IMR-90 (cell line): Measurements from ENCODE around the gene QRFP. TPM values are rescaled to one million over a fixed set of nuclear protein-coding genes. Genes with fewer than 3 reads are reported as not detected.

Source experiments
- ATAC-seq: fragments of 200-7000 bp; cut with Tn5 transposase; 2 replicates; pipeline ENCODE4 v1.9.1; 2020; ENCODE audit warnings: low read depth, mild to moderate bottlenecking, moderate library complexity
- BruUV-seq: library from RNA; stranded (reverse); fragments of 400-500 nt; replicated peaks from 2 replicates; lab custom pipeline; 2021; lab: Mats Ljungman, UMichigan
- CTCF ChIA-PET: fragments of 300-600 bp; formaldehyde crosslinking; extraction: SDS; loops from one replicate; lab custom pipeline; 2021; ENCODE audit warnings: antibody characterized with exemption; lab: Yijun Ruan, JAX
- POLR2A ChIA-PET: fragments of 300-600 bp; sonication (Branson Sonifier 250); formaldehyde crosslinking; loops from one replicate; lab custom pipeline; 2022; ENCODE audit warnings: antibody characterized with exemption; ENCODE audit not compliant: unreplicated experiment; lab: Charles Lee
- DNase-seq: peaks from one replicate; pipeline ENCODE4 v3.0.0; 2013
- H2AFZ ChIP-seq: replicated peaks from 2 replicates; pipeline ENCODE3; 2013; ENCODE audit warnings: low read length, mild to moderate bottlenecking; ENCODE audit not compliant: poor library complexity
- H2AK5ac ChIP-seq: 2 replicates; pipeline ENCODE4 v1.6.1; 2013; ENCODE audit warnings: low read depth, low read length, inconsistent platforms
- H2AK9ac ChIP-seq: replicated peaks from 2 replicates; pipeline ENCODE3; 2013; ENCODE audit warnings: mild to moderate bottlenecking, low read depth, low read length, moderate library complexity; ENCODE audit not compliant: poor library complexity
- H2BK120ac ChIP-seq: 2 replicates; pipeline ENCODE4 v1.6.1; 2013; ENCODE audit warnings: low read depth, low read length, inconsistent platforms
- H2BK15ac ChIP-seq: 3 replicates; pipeline ENCODE4 v1.6.1; 2013; ENCODE audit warnings: low read depth, low read length, inconsistent platforms
- H2BK20ac ChIP-seq: 2 replicates; pipeline ENCODE4 v1.6.1; 2013; ENCODE audit warnings: low read depth, mild to moderate bottlenecking, inconsistent platforms, low read length, moderate library complexity
- H2BK5ac ChIP-seq: 2 replicates; pipeline ENCODE4 v1.6.1; 2013; ENCODE audit warnings: mild to moderate bottlenecking, low read depth, low read length, inconsistent platforms; ENCODE audit not compliant: poor library complexity, severe bottlenecking
- H3K14ac ChIP-seq: replicated peaks from 2 replicates; pipeline ENCODE4 v1.6.1; 2013; ENCODE audit warnings: low read depth, low read length, inconsistent platforms
- H3K18ac ChIP-seq: 2 replicates; pipeline ENCODE4 v1.6.1; 2013; ENCODE audit warnings: low read depth, low read length, control low read depth
- H3K23ac ChIP-seq: 2 replicates; pipeline ENCODE4 v1.6.1; 2013; ENCODE audit warnings: low read depth, low read length, inconsistent platforms
- H3K27ac ChIP-seq: 2 replicates; pipeline ENCODE4 v1.5.1; 2013; ENCODE audit warnings: mild to moderate bottlenecking, control low read depth, low read length; ENCODE audit not compliant: insufficient read depth
- H3K27me3 ChIP-seq: 2 replicates; pipeline ENCODE4 v1.6.1; 2013; ENCODE audit warnings: low read length; ENCODE audit not compliant: control insufficient read depth, insufficient read depth
- H3K36me3 ChIP-seq: 2 replicates; pipeline ENCODE4 v1.6.1; 2013; ENCODE audit warnings: low read length, mixed read lengths; ENCODE audit not compliant: control insufficient read depth, insufficient read depth
- H3K4ac ChIP-seq: 2 replicates; pipeline ENCODE4 v1.6.1; 2013; ENCODE audit warnings: low read depth, low read length, inconsistent platforms
- H3K4me1 ChIP-seq: 2 replicates; pipeline ENCODE4 v1.6.1; 2013; ENCODE audit warnings: low read length, mixed read lengths; ENCODE audit not compliant: control insufficient read depth, insufficient read depth
- H3K4me2 ChIP-seq: 2 replicates; pipeline ENCODE4 v1.6.1; 2013; ENCODE audit warnings: low read depth, mild to moderate bottlenecking, control low read depth, low read length, moderate library complexity
- H3K4me3 ChIP-seq: 2 replicates; pipeline ENCODE4 v1.5.1; 2013; ENCODE audit warnings: low read depth, mild to moderate bottlenecking, control low read depth, low read length, moderate library complexity; ENCODE audit not compliant: insufficient read depth
- H3K56ac ChIP-seq: 2 replicates; pipeline ENCODE4 v1.6.1; 2013; ENCODE audit warnings: low read length, inconsistent platforms; ENCODE audit not compliant: insufficient read depth; ENCODE audit errors: extremely low read depth
- H3K79me1 ChIP-seq, 2 experiments: 2 replicates each; pipeline ENCODE4 v1.6.1; 2013; ENCODE audit warnings: low read length in 2 of 2, inconsistent platforms in 1 of 2, low read depth in 1 of 2
- H3K9ac ChIP-seq: 2 replicates; pipeline ENCODE4 v1.6.1; 2013; ENCODE audit warnings: low read depth, low read length, control low read depth
- H3K9me1 ChIP-seq: 2 replicates; pipeline ENCODE4 v1.6.1; 2013; ENCODE audit warnings: low read length, inconsistent platforms; ENCODE audit not compliant: insufficient read depth
- H3K9me3 ChIP-seq: 2 replicates; pipeline ENCODE4 v1.6.1; 2013; ENCODE audit warnings: low read length; ENCODE audit not compliant: control insufficient read depth, insufficient read depth
- H4K20me1 ChIP-seq: 2 replicates; pipeline ENCODE4 v1.6.1; 2013; ENCODE audit warnings: low read length, inconsistent platforms; ENCODE audit not compliant: insufficient read depth
- H4K5ac ChIP-seq: 2 replicates; pipeline ENCODE4 v1.6.1; 2013; ENCODE audit warnings: mild to moderate bottlenecking, low read depth, low read length, control low read depth
- H4K8ac ChIP-seq, 2 experiments: 2 replicates each; pipeline ENCODE4 v1.6.1; 2013; ENCODE audit warnings: low read depth in 2 of 2, low read length in 2 of 2, control low read depth in 1 of 2, inconsistent platforms in 1 of 2
- H4K91ac ChIP-seq: 2 replicates; pipeline ENCODE4 v1.6.1; 2013; ENCODE audit warnings: low read depth, low read length, inconsistent platforms; ENCODE audit not compliant: insufficient read depth
- BHLHE40 ChIP-seq: fragments of 150-350 bp; IDR thresholded peaks from 2 replicates; pipeline ENCODE4 v1.6.1; 2016; ENCODE audit warnings: mild to moderate bottlenecking, low read depth, low read length
- CEBPB ChIP-seq: IDR thresholded peaks from 2 replicates; pipeline ENCODE4 v1.6.1; 2012; ENCODE audit warnings: low read depth, low read length, improper control_type of control experiment
- CHD1 ChIP-seq: IDR thresholded peaks from 2 replicates; pipeline ENCODE4 v1.6.1; 2012; ENCODE audit warnings: low read depth, low read length, improper control_type of control experiment
- CTCF ChIP-seq: conservative IDR thresholded peaks from 2 replicates; pipeline ENCODE4 v1.5.1; 2012; ENCODE audit warnings: mild to moderate bottlenecking, low read depth, low read length, improper control_type of control experiment
- ELK1 ChIP-seq: fragments of 150-350 bp; IDR thresholded peaks from 2 replicates; pipeline ENCODE4 v1.6.1; 2016; ENCODE audit warnings: low read depth, mild to moderate bottlenecking, low read length, moderate library complexity, borderline replicate concordance
- FOS ChIP-seq: fragments of 150-350 bp; IDR thresholded peaks from 2 replicates; pipeline ENCODE4 v1.6.1; 2016; ENCODE audit warnings: low read depth, low read length
- MAFK ChIP-seq: IDR thresholded peaks from 2 replicates; pipeline ENCODE4 v1.6.1; 2012; ENCODE audit warnings: low read depth, low read length, improper control_type of control experiment
- MAZ ChIP-seq: IDR thresholded peaks from 2 replicates; pipeline ENCODE4 v1.6.1; 2012; ENCODE audit warnings: low read depth, mild to moderate bottlenecking, low read length, improper control_type of control experiment, moderate library complexity, borderline replicate concordance
- MXI1 ChIP-seq: IDR thresholded peaks from 2 replicates; pipeline ENCODE4 v1.6.1; 2012; ENCODE audit warnings: low read depth, mild to moderate bottlenecking, low read length, moderate library complexity, borderline replicate concordance
- NFE2L2 ChIP-seq: fragments of 150-350 bp; IDR thresholded peaks from 2 replicates; pipeline ENCODE4 v1.6.1; 2016; ENCODE audit warnings: low read depth, mild to moderate bottlenecking, low read length
- POLR2A ChIP-seq: IDR thresholded peaks from 2 replicates; pipeline ENCODE4 v1.6.1; 2012; ENCODE audit warnings: mild to moderate bottlenecking, low read depth, low read length
- RAD21 ChIP-seq: IDR thresholded peaks from 2 replicates; pipeline ENCODE4 v1.6.1; 2012; ENCODE audit warnings: low read length, improper control_type of control experiment
- RCOR1 ChIP-seq: IDR thresholded peaks from 2 replicates; pipeline ENCODE4 v1.6.1; 2012; ENCODE audit warnings: mild to moderate bottlenecking, low read length, improper control_type of control experiment; ENCODE audit not compliant: insufficient replicate concordance
- RFX5 ChIP-seq: IDR thresholded peaks from 2 replicates; pipeline ENCODE4 v1.8.0; 2012; ENCODE audit warnings: low read depth, mild to moderate bottlenecking, low read length, moderate library complexity
- SMC3 ChIP-seq: fragments of 150-350 bp; IDR thresholded peaks from 2 replicates; pipeline ENCODE4 v1.6.1; 2016; ENCODE audit warnings: low read depth, mild to moderate bottlenecking, antibody characterized with exemption, low read length, moderate library complexity
- WGBS, 2 experiments: methylation state at CpG; one replicate each; pipeline versions ENCODE4 v1.1.5 to v1.1.7; 2013; ENCODE audit warnings: missing lambda C conversion rate in 2 of 2; ENCODE audit not compliant: insufficient read length in 1 of 2; ENCODE audit errors: extremely low coverage in 2 of 2; 5-methylcytosine and 5-hydroxymethylcytosine counted together
- dilution Hi-C: fragments of 300-500 bp; cut with HindIII; formaldehyde crosslinking; loops from one replicate; pipeline ENCODE4 v1.14.3; 2018; ENCODE audit warnings: low sequenced_read_pairs; ENCODE audit not compliant: unreplicated experiment
- in situ Hi-C: fragments of 300-500 bp; cut with MboI; formaldehyde crosslinking; loops from 3 replicates; pipeline ENCODE4 v1.14.3; 2019; ENCODE audit warnings: low sequenced_read_pairs, inconsistent platforms, mixed read lengths
- intact Hi-C: fragments of 100-400 bp; cut with micrococcal nuclease; formaldehyde crosslinking; loops from 2 replicates; pipeline ENCODE4 v1.10.0; 2022
- polyA plus RNA-seq, 3 experiments: library from polyadenylated mRNA; depleted of rRNA; stranded (reverse); fragments of >200 nt; gene quantifications; 2 replicates each; pipeline ENCODE4 v1.2.3, GENCODE V29; 2012; ENCODE audit warnings: low replicate concordance in 1 of 3
- total RNA-seq: library from RNA; depleted of rRNA; stranded (reverse); fragments of >200 nt; gene quantifications from 2 replicates; pipeline ENCODE4 v1.2.3, GENCODE V29; 2012
- TF ChIP-seq, protein P1 (sequence below): fragments of 150-350 bp; IDR thresholded peaks from 2 replicates; pipeline ENCODE4 v1.6.1; 2017; ENCODE audit warnings: mild to moderate bottlenecking, antibody characterized with exemption, low read length, low read depth

The QRFP gene
- total and polyA plus RNA-seq, 2 of the 4 experiments (the other 2 are of a cell fraction) = not detected

- no peak overlapping the region for H3K4me2 ChIP-seq
- WGBS, 2 experiments = 88% methylated on average over 6 of the region's 14 CpGs; no CpG with 5 or more reads in 1 of the 2 experiments
- H4K8ac ChIP-seq = no peak overlapping the region
- H2BK5ac ChIP-seq = no peak overlapping the region
- H2AK5ac ChIP-seq = no peak overlapping the region
- H3K4me3 ChIP-seq = no peak overlapping the region
- H4K91ac ChIP-seq = no peak overlapping the region
- no peaks in the 10 kb centered on the region for H3K36me3 ChIP-seq
- H3K9ac ChIP-seq = no peak overlapping the region
- H3K27me3 ChIP-seq = no peaks in the 10 kb centered on the region
- POLR2A ChIA-PET = no interaction called here
- H4K5ac ChIP-seq = no peak overlapping the region
- H3K4me1 ChIP-seq = no peaks in the 10 kb centered on the region
- CTCF ChIA-PET = no interaction called here
- H2BK120ac ChIP-seq = no peak overlapping the region
- ATAC-seq = no peak
- H3K9me1 ChIP-seq = no peaks in the 10 kb centered on the region
- H3K18ac ChIP-seq = no peak overlapping the region
- no TSS peak for BruUV-seq
- H3K23ac ChIP-seq = no peak overlapping the region
- dilution Hi-C loops (no loop called here), in situ Hi-C loops (no loop called here), intact Hi-C loops (no loop called here)
- H3K4ac ChIP-seq = no peak overlapping the region
- H2AK9ac ChIP-seq = no peak overlapping the region
- no peak for DNase-seq
- TF ChIP-seq CHD1 = no peak
- TF ChIP-seq, protein P1, sequence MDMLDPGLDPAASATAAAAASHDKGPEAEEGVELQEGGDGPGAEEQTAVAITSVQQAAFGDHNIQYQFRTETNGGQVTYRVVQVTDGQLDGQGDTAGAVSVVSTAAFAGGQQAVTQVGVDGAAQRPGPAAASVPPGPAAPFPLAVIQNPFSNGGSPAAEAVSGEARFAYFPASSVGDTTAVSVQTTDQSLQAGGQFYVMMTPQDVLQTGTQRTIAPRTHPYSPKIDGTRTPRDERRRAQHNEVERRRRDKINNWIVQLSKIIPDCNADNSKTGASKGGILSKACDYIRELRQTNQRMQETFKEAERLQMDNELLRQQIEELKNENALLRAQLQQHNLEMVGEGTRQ = no peak
- TF ChIP-seq ELK1 = no peak
- TF ChIP-seq RFX5 = no peak
- no peak for TF ChIP-seq MXI1
- no peak for TF ChIP-seq FOS
- no peak for TF ChIP-seq POLR2A
- TF ChIP-seq MAFK = no peak
- no peak for TF ChIP-seq RCOR1
- TF ChIP-seq SMC3 = no peak
- no peak for TF ChIP-seq NFE2L2
- TF ChIP-seq CTCF = no peak
- TF ChIP-seq CEBPB = no peak
- no peak for TF ChIP-seq RAD21
- no peak for TF ChIP-seq BHLHE40
- TF ChIP-seq MAZ = no peak
- H2BK20ac ChIP-seq = no peak overlapping the region
- no peak overlapping the region for H2AFZ ChIP-seq
- no peaks in the 10 kb centered on the region for H3K79me1 ChIP-seq
- no peak overlapping the region for H3K56ac ChIP-seq
- H3K27ac ChIP-seq = no peak overlapping the region
- H3K9me3 ChIP-seq = no peaks in the 10 kb centered on the region
- H2BK15ac ChIP-seq = no peak overlapping the region
- H3K14ac ChIP-seq = no peak overlapping the region
- H4K20me1 ChIP-seq = no peaks in the 10 kb centered on the region
Measured at GRCh38 chr9:130919559-130920145, 23.0 kb upstream of the QRFP start.
